ENCODE measurements around the gene SHB.

SHB gene

GRCh38 chr9:37976714-37977477, 92.1 kb downstream of the SHB start (continued):
- TF ChIP-seq ZBTB7A (tag by site-specific recombination; IDR thresholded peaks at IDR 0.05; ENCODE audit: low read depth) (no peak), ZNF133 (tag by site-specific recombination; IDR thresholded peaks at IDR 0.05) (no peak), FEZF1 (tag by site-specific recombination; IDR thresholded peaks at IDR 0.05) (0 out of 2 replicates have a peak, but pooled peaks have one; percentile 60), PRDM10 (tag by site-specific recombination; IDR thresholded peaks at IDR 0.05) (0 out of 2 replicates have a peak, but pooled peaks have one; percentile 15), TRIM28 (IDR thresholded peaks at IDR 0.05; ENCODE audit: borderline replicate concordance, low read length) (peak; percentile 36; the same call in 1 of the 2 replicates)

GRCh38 chr9:37975639-37976038, 93.4 kb downstream of the SHB start:
- Histone ChIP-seq H3K9me3 (ENCODE audit: control insufficient read depth, insufficient read depth, low read depth, low read length) (no peaks in the 10 kb centered on the region), H3K36me3 (ENCODE audit: control insufficient read depth in 2 of 2, insufficient read depth in 1 of 2, low read length in 2 of 2) (peaks cover 0 to 37% of the 10 kb centered on the region in 2 experiments; a peak in 2 of 3 replicates), H3K27ac (ENCODE audit: extremely low read depth, low read depth, low read length) (no peak overlapping the region), H3K4me3 (ENCODE audit: low read depth, low read length) (no peak overlapping the region), H3K4me1 (ENCODE audit: control insufficient read depth, insufficient read depth, low read length) (no peaks in the 10 kb centered on the region)
- TF ChIP-seq ZNF518A (tag by site-specific recombination; conservative IDR thresholded peaks at IDR 0.05; ENCODE audit: low read depth) (no peak), WT1 (tag by site-specific recombination; IDR thresholded peaks at IDR 0.05) (no peak), ZBTB11 (tag by site-specific recombination; conservative IDR thresholded peaks at IDR 0.05; ENCODE audit: low read depth) (no peak), SP2 (tag by site-specific recombination; IDR thresholded peaks at IDR 0.05) (no peak), ZNF837 (tag by site-specific recombination; IDR thresholded peaks at IDR 0.05) (no peak), ZNF302 (tag by site-specific recombination; IDR thresholded peaks at IDR 0.05; ENCODE audit: low read depth) (no peak), ZNF660 (tag by site-specific recombination; IDR thresholded peaks at IDR 0.05) (no peak), KLF8 (tag by site-specific recombination; IDR thresholded peaks at IDR 0.05) (no peak), ZNF555 (tag by site-specific recombination; conservative IDR thresholded peaks at IDR 0.05) (no peak), ZNF23 (tag by site-specific recombination; IDR thresholded peaks at IDR 0.05; ENCODE audit: borderline replicate concordance) (no peak), ZBTB49 (tag by site-specific recombination; IDR thresholded peaks at IDR 0.05; ENCODE audit: low read depth) (no peak), ZBTB20 (tag by site-specific recombination; IDR thresholded peaks at IDR 0.05) (no peak)
- POLR2A ChIA-PET, result no interaction called here
- CTCF ChIA-PET, result no interaction called here
